Stomach (tissue), 4 donors: Measurements from ENCODE around the gene FRMD4B.

ENCODE experiments used
- EP300 ChIP-seq: sonication (generic); formaldehyde crosslinking; IDR thresholded peaks from one replicate; pipeline ENCODE4 v1.6.1; 2017; ENCODE audit warnings: antibody characterized with exemption
- POLR2A ChIP-seq, 4 donors: fragments of 450-650 bp; IDR thresholded peaks; one replicate each; pipeline ENCODE4 v1.6.1; 2016; ENCODE audit warnings: antibody characterized with exemption in 4 of 4, control low read depth in 2 of 4, mild to moderate bottlenecking in 1 of 4, moderate library complexity in 1 of 4
- TF ChIP-seq, protein P1 (sequence below), 7 experiments: fragments of 450-650 bp in 4 of 7; fragments of 200-600 bp in 3 of 7; sonication (generic) in 3 of 7; IDR thresholded peaks; one replicate each; pipeline ENCODE4 v1.5.1; 2016 to 2019; ENCODE audit warnings: antibody characterized with exemption in 7 of 7, control low read depth in 2 of 7, mild to moderate bottlenecking in 1 of 7

DNA sequence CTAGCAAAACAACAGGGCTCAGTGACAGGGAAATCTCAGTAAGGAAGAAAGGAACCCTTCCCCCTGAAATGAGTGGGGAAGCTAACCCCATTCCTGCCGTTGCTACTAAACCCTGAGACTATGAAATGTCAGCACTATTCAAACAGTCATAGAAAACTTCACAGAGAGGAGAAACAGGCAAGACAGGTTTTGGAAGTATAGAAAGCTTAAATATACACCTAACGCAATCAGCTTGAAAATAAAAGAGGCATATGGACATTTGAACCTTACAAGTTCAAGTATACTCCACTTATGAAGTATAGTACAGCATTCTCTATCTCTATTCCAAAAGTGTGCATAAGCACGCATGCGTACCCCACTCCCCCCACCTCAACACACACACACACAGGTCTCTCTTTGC, 17.6 kb upstream of the FRMD4B start:
- TF ChIP-seq, protein P1, sequence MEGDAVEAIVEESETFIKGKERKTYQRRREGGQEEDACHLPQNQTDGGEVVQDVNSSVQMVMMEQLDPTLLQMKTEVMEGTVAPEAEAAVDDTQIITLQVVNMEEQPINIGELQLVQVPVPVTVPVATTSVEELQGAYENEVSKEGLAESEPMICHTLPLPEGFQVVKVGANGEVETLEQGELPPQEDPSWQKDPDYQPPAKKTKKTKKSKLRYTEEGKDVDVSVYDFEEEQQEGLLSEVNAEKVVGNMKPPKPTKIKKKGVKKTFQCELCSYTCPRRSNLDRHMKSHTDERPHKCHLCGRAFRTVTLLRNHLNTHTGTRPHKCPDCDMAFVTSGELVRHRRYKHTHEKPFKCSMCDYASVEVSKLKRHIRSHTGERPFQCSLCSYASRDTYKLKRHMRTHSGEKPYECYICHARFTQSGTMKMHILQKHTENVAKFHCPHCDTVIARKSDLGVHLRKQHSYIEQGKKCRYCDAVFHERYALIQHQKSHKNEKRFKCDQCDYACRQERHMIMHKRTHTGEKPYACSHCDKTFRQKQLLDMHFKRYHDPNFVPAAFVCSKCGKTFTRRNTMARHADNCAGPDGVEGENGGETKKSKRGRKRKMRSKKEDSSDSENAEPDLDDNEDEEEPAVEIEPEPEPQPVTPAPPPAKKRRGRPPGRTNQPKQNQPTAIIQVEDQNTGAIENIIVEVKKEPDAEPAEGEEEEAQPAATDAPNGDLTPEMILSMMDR (IDR thresholded peaks at IDR 0.05): no peak
- TF ChIP-seq EP300 (no peak), POLR2A (IDR thresholded peaks at IDR 0.05) (no peak)
